GM19099 (cell line): Measurements from ENCODE around the gene RXRB.

Experiments used
- POLR2A ChIP-seq: IDR thresholded peaks from 3 replicates; pipeline ENCODE4 v1.6.1; 2011; ENCODE audit warnings: low read depth; ENCODE audit not compliant: insufficient read length; ENCODE audit errors: extremely low read depth

RXRB gene

GRCh38 chr6:33204165-33204414 lies 3.6 kb upstream of the RXRB start:
- TF ChIP-seq POLR2A, result no peak

DNA sequence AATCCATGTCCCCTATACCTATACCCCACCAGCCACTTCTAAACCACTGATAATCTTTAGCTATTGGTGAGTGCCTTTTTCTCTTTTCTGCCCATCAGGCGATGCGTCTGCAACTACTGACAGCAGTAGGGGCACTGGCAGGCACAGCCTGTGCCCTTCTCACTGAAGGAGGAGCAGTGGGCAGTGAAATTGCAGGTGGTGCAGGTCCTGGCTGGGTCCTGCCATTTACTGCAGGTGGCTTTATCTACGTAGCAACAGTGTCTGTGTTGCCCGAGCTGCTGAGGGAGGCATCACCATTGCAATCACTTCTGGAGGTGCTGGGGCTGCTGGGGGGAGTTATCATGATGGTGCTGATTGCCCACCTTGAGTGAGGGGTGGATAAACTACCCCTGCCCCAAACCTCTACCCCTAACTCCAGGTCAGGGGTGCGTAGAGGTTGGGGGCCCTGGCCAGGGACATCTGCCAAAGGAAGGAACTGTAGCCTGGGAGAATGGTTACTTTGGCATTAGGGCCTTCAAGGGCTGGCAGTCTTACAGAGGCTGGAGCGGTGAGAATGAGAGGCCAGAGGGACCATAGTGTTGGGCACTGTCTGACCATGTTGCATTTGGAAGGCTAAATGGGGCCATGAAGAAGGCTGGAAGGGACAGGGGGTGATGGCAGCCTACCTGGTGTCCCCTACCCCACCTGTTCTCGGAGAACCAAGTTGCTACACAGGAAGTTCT lies 3.1 kb upstream of the RXRB start:
- no peak for TF ChIP-seq POLR2A

DNA sequence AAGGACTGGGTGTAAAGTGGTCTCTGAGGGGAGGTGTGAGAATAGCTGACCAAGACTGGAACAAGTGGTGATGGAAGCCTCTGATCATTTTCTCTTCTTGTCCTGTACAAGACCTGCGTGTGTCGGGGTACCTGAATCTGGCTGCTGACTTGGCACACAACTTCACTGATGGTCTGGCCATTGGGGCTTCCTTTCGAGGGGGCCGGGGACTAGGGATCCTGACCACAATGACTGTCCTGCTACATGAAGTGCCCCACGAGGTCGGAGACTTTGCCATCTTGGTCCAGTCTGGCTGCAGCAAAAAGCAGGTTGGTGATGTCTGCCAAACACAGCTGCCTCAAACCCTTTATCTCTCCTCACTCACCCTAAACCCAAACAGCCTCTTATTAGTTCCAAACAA lies 2.3 kb upstream of the RXRB start:
- no peak for TF ChIP-seq POLR2A

DNA sequence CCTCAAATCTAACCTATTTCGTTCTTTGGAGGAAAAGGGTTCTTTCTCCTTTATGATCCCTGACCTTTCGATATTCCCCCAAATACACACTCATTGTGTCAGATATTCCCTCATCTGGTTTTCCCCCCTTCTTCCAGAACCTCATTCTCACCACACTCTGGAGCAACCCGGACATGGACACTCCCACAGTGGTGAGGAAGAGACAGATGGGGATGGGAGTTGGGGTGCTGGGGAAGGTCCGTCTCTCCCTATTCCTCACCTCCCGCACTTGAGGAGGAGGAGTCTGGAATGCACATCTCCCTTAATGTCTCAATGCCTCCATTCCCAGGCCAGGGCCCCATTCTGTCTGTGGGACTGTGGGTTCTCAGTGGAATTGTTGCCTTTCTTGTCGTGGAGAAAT lies 1.5 kb upstream of the RXRB start:
- TF ChIP-seq POLR2A, result no peak

DNA sequence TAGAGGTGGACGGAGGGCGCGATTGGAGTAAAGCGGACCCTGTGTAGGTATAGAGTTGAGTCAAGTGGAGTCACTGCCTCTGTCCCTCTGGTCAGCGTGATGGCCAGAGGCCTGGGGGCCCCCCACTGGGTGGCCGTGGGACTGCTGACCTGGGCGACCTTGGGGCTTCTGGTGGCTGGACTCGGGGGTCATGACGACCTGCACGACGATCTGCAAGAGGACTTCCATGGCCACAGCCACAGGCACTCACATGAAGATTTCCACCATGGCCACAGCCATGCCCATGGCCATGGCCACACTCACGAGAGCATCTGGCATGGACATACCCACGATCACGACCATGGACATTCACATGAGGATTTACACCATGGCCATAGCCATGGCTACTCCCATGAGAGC lies 681 bp upstream of the RXRB start:
- TF ChIP-seq POLR2A, result no peak

DNA sequence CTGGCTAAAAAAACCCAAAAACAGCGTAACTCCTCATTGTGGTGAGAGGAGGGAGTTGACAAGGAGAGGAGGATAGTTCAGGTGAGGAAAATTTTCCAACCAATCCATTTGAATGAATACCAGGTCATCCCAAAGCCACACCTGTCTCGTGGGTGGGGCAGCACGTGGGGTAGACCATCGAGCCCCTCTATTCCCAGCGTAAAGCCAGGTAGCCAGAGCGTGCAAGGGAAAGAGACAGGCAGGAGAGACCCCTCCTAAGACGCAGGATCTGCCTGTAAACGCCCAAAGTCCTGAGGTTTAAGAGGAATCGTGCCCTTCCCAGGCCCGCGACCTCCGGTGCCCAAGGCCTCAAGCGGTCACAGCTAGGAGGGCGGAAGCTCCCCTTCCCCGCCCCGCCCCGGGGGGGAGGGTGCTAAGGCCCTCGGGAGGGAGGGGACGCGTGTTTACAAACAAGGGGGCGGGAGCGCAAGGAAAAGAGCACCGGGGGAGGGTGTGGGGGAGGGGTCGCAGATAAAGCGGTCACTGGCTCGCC lies 712 bp downstream of the RXRB start:
- no peak for TF ChIP-seq POLR2A

DNA sequence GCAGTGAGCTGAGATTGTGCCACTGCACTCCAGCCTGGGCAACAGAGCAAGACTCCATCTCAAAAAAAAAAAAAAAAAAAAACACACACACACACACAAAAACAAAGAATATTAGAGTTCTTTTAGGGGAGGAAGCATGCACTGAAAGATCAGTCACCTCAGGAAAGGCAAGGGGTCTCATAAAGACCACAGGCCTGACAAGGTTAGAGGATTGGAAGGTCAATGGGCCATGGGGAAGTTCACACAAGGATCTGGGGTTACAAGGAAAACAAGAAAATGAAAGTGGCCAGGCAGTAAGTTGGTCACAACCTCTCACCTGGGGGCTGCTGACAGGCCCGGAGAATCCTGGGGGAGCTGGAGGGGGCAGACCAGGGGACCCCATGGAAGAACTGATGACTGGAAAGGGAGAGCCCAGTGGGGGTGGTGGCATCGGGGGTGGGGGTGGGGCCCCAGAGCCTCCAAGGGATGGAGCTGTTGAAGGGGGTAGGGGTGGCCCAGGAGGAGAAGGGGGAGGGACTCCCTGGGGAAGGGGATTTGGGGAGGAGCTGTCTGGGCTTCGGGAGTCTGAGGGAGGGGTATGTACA lies 1.5 kb downstream of the RXRB start:
- TF ChIP-seq POLR2A, result no peak

- no peak for TF ChIP-seq POLR2A
These were observed 2.2 kb downstream of the RXRB start for GRCh38 chr6:33198159-33198852.

- no peak for TF ChIP-seq POLR2A
These were observed 2.9 kb downstream of the RXRB start for GRCh38 chr6:33197431-33198048.

GRCh38 chr6:33195304-33196165 lies 4.9 kb downstream of the RXRB start:
- no peak for TF ChIP-seq POLR2A

DNA sequence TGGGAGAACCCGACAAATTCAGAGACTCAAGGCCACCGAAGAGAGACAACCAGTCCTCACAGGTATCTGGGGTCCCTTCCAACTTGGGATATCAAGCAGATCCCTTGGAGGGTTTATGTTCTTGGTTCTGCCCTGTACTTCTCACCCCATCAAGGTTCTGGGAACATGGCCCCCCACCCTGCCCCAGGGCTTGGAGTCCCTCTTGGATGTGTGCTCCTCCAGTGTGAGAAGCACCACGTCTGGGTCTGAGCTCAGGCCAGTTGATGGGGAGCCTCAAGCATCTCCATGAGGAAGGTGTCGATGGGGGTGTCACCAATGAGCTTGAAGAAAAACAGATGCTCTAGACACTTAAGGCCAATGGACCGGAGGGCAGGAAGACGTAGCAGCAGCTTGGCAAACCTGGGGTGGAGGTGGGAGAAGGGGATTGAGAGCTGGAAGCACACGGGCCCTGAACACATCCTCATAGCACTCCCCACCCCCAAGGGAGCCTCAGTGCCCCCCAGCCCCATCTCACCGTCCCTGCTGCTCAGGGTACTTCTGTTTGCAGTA lies 6.0 kb downstream of the RXRB start:
- TF ChIP-seq POLR2A, result no peak

- TF ChIP-seq POLR2A, result no peak
These were observed 6.8 kb downstream of the RXRB start for GRCh38 chr6:33193619-33194018.

DNA sequence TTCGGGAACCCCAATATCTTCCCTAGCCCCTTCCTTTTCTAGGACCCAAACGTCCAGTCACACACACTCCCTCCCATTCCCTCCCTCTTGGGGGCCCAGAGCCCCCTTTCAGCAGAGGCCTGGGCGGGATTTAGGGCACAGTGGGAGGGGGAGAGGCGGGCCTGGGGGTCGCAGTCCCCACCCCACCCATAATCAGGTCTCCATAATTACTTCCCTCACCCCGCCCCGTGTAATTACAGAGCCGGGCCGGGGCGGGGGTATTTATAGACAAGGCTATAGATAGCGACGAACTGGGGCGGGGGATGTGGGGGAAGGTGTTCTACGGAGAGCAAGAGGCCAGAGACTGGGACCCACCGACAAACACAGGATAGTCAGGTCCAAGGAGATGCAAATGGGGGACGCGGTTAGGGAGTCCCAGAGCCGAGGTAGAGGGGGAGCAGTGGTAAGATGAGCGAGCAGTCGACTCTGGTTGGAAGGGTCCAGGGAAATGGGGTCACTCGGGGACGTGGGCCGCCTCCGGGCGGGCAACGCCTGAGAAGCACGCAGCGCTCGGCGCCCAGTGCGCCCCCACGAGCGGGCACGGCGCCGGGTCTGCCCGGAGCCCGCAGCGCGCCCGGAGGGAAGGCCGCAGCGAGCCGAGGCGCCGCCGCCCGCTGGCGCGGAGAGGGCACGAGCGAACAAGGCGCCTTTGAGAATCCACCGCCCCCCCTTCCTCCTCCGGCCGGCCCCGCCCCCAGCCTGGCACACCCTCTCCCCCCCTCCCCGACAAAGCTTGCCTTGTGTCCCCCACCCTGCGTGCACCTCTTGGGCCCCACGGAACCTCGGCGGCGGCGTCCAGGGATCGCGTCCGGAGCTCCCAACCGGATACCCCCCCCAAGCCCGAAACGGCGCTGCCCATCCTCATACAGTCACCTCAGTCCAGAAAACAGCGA lies 7.5 kb downstream of the RXRB start:
- TF ChIP-seq POLR2A, result no peak
